HUES64 (cell line): ENCODE results near the gene TUBA3E.
"Not testable (repeated sequence)": the region's sequence is repeated elsewhere in the genome, so short reads cannot be mapped to it uniquely, and the experiment has no call there.

Experiments
- H3K27ac ChIP-seq: 2 replicates; pipeline ENCODE4 v1.7.0; 2013; ENCODE audit warnings: low read depth, low read length, inconsistent platforms
- H3K27me3 ChIP-seq: 2 replicates; pipeline ENCODE4 v1.6.1; 2013; ENCODE audit warnings: mild to moderate bottlenecking, low read length; ENCODE audit not compliant: insufficient read depth
- H3K36me3 ChIP-seq: 2 replicates; pipeline ENCODE4 v1.6.1; 2013; ENCODE audit warnings: mild to moderate bottlenecking, low read length; ENCODE audit not compliant: insufficient read depth
- H3K4me1 ChIP-seq: 2 replicates; pipeline ENCODE4 v1.6.1; 2013; ENCODE audit warnings: mild to moderate bottlenecking, low read length, moderate library complexity; ENCODE audit not compliant: insufficient read depth
- H3K4me3 ChIP-seq: 2 replicates; pipeline ENCODE4 v1.5.1; 2013; ENCODE audit warnings: mild to moderate bottlenecking, low read length, moderate library complexity
- H3K9ac ChIP-seq: 2 replicates; pipeline ENCODE4 v1.6.1; 2013; ENCODE audit warnings: mild to moderate bottlenecking, low read depth, low read length
- H3K9me3 ChIP-seq: 2 replicates; pipeline ENCODE4 v1.6.1; 2013; ENCODE audit warnings: low read depth, low read length; ENCODE audit not compliant: insufficient read depth
- whole genome bisulfite sequencing: fragments of 150-250, 120-280 bp; methylation state at CpG from one replicate; pipeline ENCODE4 v1.1.7; 2013; ENCODE audit warnings: missing lambda C conversion rate; 5-methylcytosine and 5-hydroxymethylcytosine counted together

Gene TUBA3E

DNA sequence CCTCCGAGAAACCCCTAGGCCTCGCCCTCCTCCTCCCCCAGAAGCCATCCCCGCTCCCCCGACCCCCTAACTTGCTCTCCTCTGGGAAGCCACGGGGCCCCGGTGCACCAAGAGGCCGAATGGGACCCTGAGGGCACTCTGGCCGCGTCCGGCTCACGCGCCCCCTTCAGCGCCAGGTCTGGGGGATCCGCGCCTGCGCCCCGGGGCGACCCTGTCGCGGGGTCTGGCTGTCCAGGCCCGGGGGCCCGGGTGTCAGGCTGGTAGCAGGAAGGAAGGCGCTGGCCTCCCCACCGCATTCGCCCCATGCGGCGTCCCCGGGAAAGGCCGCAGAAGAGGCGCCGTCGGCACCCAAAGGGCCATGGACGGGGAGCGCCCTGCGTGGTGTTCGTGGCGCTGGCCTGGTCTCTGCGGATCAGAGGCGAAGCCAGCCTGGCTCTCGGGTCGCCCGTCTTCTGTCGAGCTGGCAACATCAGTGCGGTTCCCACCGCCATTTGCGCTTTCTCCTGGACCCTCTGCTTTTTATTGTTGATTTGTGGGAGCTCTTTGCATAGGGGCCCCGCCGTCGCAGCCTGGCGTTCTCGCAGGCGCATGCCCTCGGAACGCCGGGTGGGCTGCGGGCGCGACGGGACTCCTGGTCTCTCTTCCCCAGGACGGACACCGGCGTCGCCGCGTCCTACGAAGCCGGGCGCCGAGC is 30.4 kb upstream of the TUBA3E start:
- H3K27ac ChIP-seq, H3K27me3 ChIP-seq, H3K4me3 ChIP-seq, H3K9ac ChIP-seq, H3K36me3 ChIP-seq, H3K9me3 ChIP-seq, H3K4me1 ChIP-seq: not testable (repeated sequence)
- WGBS: 98% methylated on average over 69 of the region's 69 CpGs

DNA sequence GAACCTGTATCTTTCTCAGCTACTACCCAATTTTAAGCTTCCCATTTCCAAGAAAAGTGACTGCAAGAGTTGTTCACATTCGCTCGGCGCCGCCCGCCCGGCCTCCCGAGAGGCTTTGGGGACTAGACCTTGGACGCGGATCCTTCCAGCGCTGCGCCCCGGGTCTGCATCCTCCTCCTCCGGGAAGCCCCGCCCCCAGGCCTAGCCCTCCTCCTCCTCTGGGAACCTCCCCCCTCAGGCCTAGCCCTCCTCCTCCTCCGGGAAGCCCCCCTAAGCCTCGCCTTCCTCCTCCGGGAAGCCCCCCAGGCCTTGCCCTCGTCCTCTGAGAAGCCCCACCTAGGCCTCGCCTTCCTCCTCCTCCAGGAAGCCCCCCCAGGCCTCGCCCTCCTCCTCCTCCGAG is 29.8 kb upstream of the TUBA3E start:
- H3K4me1 ChIP-seq, H3K27me3 ChIP-seq, H3K36me3 ChIP-seq, H3K9me3 ChIP-seq, H3K27ac ChIP-seq, H3K4me3 ChIP-seq, H3K9ac ChIP-seq: not testable (repeated sequence)
- WGBS: 96% methylated on average over 21 of the region's 21 CpGs

DNA sequence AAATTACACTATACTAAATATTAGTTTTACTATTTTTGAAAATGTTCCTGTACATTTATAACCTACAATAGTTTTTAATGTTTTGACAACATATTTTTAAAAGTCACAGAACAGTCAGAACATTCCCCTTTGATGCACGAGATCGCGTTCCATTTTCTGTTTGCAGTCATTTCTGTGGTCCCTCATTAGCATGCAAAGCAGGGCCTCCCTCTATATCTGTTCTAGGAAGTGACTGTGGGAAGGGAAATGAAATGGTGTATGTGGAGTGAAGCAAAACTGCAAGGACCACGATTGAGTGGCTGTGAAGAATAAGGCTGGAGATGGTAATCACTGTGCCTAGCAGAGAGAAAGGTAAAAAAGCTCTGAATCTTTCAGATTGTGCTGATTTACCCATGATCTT is 24.3 kb upstream of the TUBA3E start:
- H3K27me3 ChIP-seq, H3K9me3 ChIP-seq, H3K36me3 ChIP-seq, H3K4me1 ChIP-seq, H3K4me3 ChIP-seq, H3K9ac ChIP-seq, H3K27ac ChIP-seq: not testable (repeated sequence)
- no CpG with 5 or more reads among the region's 4 CpGs for WGBS

DNA sequence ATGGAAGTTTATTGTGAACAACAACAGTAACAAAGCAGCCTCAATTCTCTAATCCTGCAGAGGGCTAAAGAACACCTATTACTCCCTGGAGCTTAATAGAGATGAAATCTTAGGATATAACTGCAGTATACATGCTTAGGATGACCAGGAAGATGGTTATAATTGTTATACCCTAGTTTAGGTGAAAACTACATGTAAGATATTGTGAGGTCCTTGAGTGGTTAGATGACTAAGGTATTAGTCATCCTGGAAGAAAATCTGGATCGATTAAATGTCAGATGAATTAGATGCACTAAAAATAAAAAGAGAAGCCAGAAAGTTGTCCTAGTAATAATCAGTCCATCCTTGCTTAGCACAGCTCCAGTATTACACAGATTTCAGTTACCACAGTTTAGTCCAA is 22.3 kb upstream of the TUBA3E start:
- H3K9me3 ChIP-seq, H3K27ac ChIP-seq, H3K4me3 ChIP-seq, H3K36me3 ChIP-seq, H3K27me3 ChIP-seq, H3K9ac ChIP-seq, H3K4me1 ChIP-seq: not testable (repeated sequence)
- no CpG with 5 or more reads among the region's 1 CpG for WGBS

DNA sequence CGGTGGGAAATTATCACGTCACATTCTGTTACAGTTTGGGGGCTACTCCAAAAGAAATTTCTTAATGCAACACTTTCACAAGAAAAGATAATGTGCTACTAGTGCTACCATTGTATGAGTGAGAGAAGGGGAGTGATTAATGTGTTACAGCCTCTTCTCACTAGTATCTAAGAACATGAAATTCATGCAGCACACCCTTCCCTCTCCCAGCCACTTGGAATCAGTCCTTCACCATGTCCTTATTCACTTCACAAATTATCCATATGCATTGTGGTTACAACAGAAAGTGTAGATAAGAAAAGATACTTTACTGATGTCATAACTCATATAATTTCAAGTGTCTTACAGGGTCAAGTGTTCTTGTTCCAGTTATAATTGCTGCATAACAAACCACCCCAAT is 20.9 kb upstream of the TUBA3E start:
- not testable (repeated sequence) for H3K4me1 ChIP-seq, H3K9ac ChIP-seq, H3K9me3 ChIP-seq, H3K36me3 ChIP-seq, H3K4me3 ChIP-seq, H3K27me3 ChIP-seq, H3K27ac ChIP-seq
- no CpG with 5 or more reads among the region's 2 CpGs for WGBS

DNA sequence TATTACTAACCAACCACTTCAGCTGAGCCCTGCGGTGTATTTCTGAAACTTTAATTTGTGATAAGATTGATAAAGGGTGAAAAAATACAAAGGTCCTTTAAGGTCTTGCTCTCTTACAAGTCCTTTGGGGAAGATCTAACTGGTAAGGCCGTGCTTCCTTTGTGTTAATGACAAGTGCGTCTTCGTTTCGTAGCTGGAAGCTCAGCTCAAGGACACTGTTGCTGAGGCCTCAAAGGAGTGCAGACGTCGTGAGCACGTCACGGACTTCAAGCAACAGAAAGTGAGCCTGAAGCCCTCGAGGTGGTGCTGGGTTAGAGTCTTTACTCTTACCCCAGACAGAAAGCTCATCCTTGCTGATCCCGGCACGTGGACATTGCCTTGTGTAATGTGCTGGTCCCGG is 8.8 kb upstream of the TUBA3E start:
- not testable (repeated sequence) for H3K4me1 ChIP-seq, H3K9me3 ChIP-seq, H3K27ac ChIP-seq

DNA sequence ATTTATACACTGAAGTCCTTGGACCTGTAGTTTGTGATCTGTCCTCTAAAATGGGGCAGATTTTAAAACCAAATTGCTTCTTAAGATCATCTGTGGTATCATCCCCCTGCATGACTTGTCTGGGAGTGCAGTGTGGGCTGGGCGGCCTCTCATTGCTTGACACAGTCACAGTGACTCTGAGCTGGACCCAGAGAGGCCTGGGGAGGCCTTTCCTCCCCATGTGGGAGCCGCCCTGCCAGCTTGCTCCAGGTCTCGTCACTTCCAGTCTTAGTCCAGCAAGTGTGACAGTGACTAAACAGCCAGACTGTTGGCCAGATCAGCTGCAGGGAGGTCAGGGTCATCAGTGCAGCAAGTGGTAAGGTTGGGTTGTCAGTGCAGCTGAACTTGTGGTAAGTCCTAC is 4.9 kb upstream of the TUBA3E start:
- H3K9me3 ChIP-seq, H3K9ac ChIP-seq, H3K27me3 ChIP-seq, H3K4me1 ChIP-seq, H3K4me3 ChIP-seq, H3K36me3 ChIP-seq, H3K27ac ChIP-seq: not testable (repeated sequence)
- 84% methylated on average over 2 of the region's 3 CpGs for WGBS

More for the DNA sequence above, 8.8 kb upstream of the TUBA3E start:
- WGBS: 94% methylated on average over 12 of the region's 13 CpGs
- not testable (repeated sequence) for H3K9ac ChIP-seq, H3K4me3 ChIP-seq, H3K27me3 ChIP-seq, H3K36me3 ChIP-seq

DNA sequence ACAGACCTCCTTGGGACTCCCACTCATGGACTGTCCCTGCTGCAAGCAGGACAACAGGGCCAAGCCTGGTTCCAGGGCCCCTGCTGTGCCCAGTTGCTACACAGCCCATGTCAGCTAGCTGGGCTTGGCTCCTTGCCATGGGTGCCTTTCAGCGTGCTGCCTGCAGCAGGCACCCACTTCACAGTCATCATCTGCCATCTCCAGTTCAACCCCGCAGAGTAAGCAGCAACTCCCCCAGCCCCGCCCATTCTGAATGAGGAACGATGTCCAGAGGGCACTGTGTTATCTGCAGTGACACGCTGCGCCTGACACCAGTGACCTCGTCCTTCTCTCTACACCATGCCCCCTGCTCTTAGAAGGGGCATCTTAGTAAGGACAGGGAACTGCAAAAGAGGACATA is 4.3 kb upstream of the TUBA3E start:
- H3K36me3 ChIP-seq, H3K27ac ChIP-seq, H3K4me3 ChIP-seq, H3K4me1 ChIP-seq, H3K9me3 ChIP-seq, H3K9ac ChIP-seq, H3K27me3 ChIP-seq: not testable (repeated sequence)
- 71% methylated on average over 1 of the region's 7 CpGs for WGBS

DNA sequence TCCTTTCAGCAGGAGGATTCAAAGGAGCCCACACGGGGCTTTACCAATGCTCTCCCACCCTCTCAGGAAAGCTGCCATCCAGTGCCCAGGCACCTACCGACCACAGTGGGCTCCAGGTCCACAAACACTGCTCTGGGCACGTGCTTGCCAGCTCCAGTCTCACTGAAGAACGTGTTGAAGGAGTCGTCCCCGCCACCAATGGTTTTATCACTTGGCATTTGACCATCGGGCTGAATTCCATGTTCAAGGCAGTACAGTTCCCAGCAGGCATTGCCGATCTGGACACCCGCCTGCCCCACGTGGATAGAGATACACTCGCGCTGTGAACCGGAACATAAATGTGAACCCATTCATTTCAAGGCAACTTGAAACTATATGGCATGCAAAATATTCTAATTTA is 2.2 kb downstream of the TUBA3E start:
- WGBS: 90% methylated on average over 10 of the region's 13 CpGs
- not testable (repeated sequence) for H3K27ac ChIP-seq, H3K4me3 ChIP-seq, H3K4me1 ChIP-seq, H3K9me3 ChIP-seq, H3K27me3 ChIP-seq, H3K9ac ChIP-seq, H3K36me3 ChIP-seq

DNA sequence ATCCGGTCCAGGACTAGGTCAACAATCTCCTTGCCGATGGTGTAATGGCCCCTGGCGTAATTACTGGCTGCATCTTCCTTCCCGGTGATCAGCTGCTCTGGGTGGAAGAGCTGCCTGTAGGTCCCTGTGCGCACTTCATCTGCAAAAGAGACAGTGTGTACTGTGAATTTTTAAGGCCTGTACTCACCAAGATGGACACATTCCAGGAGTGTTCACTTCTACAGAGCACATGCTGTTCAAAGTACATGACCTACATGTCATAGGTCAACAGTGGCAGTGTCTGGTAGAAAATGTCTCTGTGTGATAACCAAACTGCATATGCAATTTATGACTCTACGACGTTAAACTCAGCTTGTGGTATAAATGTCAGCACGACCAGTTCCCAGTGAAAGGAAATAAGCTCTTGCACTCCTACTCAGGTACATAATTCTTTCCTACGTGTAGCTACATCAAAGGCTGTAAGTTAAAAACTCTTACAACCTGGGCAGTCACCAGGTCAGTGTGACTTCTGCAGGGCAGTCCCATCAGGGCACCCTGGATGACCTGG is 3.1 kb downstream of the TUBA3E start:
- not testable (repeated sequence) for H3K9ac ChIP-seq, H3K27me3 ChIP-seq, H3K27ac ChIP-seq, H3K36me3 ChIP-seq, H3K4me1 ChIP-seq, H3K4me3 ChIP-seq, H3K9me3 ChIP-seq
- 94% methylated on average over 8 of the region's 9 CpGs for WGBS

DNA sequence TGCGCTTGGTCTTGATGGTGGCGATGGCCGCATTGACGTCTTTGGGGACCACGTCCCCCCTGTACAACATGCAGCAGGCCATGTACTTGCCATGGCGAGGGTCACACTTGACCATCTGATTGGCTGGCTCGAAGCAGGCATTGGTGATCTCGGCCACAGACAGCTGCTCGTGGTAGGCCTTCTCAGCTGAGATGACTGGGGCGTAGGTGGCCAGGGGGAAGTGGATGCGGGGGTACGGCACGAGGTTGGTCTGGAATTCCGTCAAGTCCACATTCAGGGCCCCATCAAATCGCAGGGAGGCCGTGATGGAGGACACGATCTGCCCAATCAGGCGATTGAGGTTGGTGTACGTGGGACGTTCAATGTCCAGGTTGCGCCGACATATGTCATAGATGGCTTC is 4.4 kb downstream of the TUBA3E start:
- 89% methylated on average over 17 of the region's 22 CpGs for WGBS
- H3K4me3 ChIP-seq, H3K9me3 ChIP-seq: not testable (repeated sequence)

DNA sequence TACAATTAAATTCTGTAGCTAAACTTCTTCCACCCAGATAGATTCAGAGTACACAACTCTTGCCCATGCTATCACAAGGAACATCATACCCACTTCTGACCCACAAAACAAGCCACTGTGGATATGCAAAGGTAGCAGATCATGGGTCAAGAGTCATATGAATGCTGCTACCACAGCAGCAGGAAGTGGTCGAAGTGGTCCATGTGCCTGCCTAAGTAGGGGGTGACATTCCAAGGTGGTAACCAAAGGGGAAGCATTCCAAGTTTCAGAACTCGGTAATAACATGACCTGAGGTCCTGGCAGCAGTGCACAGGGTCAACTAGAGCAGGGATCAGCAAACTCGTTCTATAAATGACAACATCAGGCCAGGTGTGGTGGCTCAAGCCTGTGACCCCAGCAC is 5.8 kb downstream of the TUBA3E start:
- not testable (repeated sequence) for H3K27me3 ChIP-seq, H3K9ac ChIP-seq, H3K4me3 ChIP-seq, H3K27ac ChIP-seq, H3K36me3 ChIP-seq, H3K9me3 ChIP-seq, H3K4me1 ChIP-seq
- WGBS: 90% methylated on average over 3 of the region's 3 CpGs

More for the DNA sequence above, 4.4 kb downstream of the TUBA3E start:
- H3K27ac ChIP-seq, H3K36me3 ChIP-seq, H3K4me1 ChIP-seq, H3K27me3 ChIP-seq, H3K9ac ChIP-seq: not testable (repeated sequence)
